ENCODE results near the gene MYO18A. TPM values are rescaled to one million over a fixed set of nuclear protein-coding genes. Genes with fewer than 3 reads are reported as not detected.

Gene MYO18A
- total RNA-seq, 1 donor from 2014 or later, result 59.5 TPM

DNA sequence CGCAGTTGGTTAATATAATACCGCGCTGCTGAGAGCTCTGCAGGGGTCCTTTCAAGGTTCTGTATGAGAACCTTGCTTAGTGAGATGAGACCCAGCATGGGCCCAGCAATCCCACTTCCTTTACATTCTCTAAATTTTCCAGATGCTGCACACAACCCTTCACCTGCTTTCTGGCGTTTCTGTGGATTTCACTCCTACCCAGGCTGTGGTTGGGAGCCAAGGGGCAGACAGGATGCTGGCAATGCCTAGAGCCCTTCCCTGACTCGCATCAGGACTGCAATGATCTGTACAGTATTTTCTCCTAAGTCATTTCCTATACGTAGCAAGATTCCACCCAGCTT lies 147.4 kb downstream of the MYO18A start:
- H3K9me3 ChIP-seq, result no peaks in the 10 kb centered on the region
- H3K27me3 ChIP-seq (ENCODE audit: low read depth), result peaks cover 5% of the 10 kb centered on the region
- intact Hi-C loops (cut with DNase I), result no loop called here
- ATAC-seq (no peak), DNase-seq (no peak)
- no peaks in the 10 kb centered on the region for H3K36me3 ChIP-seq
- H3K4me3 ChIP-seq, result no peak overlapping the region
- TF ChIP-seq, protein P1, sequence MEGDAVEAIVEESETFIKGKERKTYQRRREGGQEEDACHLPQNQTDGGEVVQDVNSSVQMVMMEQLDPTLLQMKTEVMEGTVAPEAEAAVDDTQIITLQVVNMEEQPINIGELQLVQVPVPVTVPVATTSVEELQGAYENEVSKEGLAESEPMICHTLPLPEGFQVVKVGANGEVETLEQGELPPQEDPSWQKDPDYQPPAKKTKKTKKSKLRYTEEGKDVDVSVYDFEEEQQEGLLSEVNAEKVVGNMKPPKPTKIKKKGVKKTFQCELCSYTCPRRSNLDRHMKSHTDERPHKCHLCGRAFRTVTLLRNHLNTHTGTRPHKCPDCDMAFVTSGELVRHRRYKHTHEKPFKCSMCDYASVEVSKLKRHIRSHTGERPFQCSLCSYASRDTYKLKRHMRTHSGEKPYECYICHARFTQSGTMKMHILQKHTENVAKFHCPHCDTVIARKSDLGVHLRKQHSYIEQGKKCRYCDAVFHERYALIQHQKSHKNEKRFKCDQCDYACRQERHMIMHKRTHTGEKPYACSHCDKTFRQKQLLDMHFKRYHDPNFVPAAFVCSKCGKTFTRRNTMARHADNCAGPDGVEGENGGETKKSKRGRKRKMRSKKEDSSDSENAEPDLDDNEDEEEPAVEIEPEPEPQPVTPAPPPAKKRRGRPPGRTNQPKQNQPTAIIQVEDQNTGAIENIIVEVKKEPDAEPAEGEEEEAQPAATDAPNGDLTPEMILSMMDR (IDR thresholded peaks at IDR 0.05), result no peak
- H3K4me1 ChIP-seq, result no peaks in the 10 kb centered on the region
- no peak overlapping the region for H3K27ac ChIP-seq

DNA sequence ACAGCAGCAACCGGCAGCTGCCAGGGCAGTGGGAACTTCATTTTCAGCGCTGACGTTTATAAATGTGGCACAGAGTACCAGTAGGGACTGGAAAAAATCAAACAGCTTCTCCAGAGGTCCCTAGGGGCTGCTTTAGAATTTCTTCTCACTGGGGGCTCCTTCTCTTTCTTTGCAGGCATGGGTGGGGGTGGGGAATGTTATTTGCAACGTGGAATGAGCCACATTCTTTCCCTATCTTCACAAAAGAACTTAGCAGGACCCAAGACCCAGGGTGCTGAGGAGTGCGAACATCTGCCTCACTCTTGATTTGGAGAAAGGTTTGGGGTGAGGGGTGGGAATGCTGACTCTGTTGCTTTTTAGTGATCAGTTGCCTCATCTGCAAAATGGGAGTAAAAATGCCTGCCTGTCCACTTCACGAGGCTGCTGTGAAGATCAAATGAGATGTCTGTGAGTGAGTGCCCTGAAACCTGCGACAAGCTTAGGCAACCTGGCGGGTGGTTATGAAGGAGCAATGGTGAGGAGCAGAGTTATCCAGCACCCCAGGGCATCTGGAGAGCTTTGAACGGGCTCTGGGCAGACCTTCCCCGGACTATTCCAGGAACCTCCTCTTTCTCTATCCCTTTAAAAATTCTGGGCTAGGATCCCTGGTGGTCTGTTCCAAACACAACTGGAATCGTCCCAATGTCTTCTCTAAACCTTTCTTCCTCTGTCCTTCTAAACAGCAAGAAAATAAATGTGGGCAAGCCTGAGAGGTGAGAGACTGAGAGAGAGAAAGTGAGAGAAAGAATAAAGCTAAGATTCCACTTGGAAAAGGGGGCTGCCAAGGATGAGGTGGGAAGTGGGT lies 148.0 kb downstream of the MYO18A start:
- ATAC-seq (no peak), DNase-seq (no peak)
- Histone ChIP-seq H3K36me3 (no peaks in the 10 kb centered on the region), H3K4me3 (no peak overlapping the region), H3K27me3 (ENCODE audit: low read depth) (peaks cover 5% of the 10 kb centered on the region), H3K27ac (no peak overlapping the region), H3K9me3 (no peaks in the 10 kb centered on the region), H3K4me1 (no peaks in the 10 kb centered on the region)
- intact Hi-C loops (cut with DNase I), result no loop called here
- TF ChIP-seq, protein P1 (IDR thresholded peaks at IDR 0.05), result no peak

DNA sequence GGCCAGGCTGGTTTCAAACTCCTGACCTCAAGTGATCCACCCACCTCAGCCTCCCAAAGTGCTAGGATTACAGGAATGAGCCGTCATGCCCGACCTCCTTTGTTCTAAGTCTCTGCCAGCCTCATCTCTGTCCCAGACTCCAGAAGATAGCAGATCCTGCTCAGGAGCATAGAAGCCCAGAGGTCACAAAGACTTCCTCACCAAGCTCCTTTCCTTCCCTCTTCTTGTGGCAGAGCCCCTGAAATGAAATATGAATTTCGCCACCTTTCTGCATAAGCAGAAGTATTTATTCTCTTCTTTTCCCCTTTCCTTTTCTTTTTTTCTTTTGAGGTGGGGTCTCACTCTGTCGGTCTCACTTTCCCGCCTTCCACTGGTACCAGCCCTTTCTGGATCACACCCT lies 148.7 kb downstream of the MYO18A start:
- H3K27ac ChIP-seq, result no peak overlapping the region
- H3K4me3 ChIP-seq, result no peak overlapping the region
- DNase-seq (no peak), ATAC-seq (no peak)
- no peaks in the 10 kb centered on the region for H3K4me1 ChIP-seq
- TF ChIP-seq, protein P1 (IDR thresholded peaks at IDR 0.05), result no peak
- intact Hi-C loops (cut with DNase I), result no loop called here
- no peaks in the 10 kb centered on the region for H3K9me3 ChIP-seq
- H3K36me3 ChIP-seq, result no peaks in the 10 kb centered on the region
- peaks cover 5% of the 10 kb centered on the region for H3K27me3 ChIP-seq (ENCODE audit: low read depth)

DNA sequence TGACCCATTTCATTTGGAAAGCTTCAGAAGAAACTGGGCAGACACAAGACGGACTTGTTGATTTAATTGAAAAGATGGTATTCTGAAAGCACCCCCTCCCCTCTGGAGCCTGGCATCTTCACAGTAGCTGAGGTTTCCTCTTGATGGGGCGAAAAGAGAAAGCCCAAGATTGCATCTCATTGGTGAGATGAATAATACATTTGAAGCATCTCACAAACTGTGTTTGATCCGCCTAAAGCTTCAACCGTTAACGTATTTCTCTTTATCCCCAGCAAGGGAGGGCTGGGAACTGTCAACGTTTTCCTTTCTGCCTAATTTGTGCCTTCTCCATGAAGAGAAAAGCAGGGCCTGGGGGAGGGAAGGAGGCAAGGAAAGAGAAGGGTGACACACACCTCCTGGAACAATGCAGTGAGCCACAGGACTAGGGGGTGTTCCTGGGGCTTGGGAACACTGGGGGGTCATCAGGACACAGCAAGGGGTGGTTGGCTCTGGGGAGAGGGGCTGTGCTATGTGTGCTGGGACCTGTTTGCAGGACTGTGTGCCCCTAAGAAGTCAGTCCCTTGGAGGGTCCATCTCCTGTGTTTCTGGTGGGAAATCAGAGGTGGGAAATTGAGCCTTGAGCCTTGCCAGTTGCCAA lies 155.8 kb downstream of the MYO18A start:
- Histone ChIP-seq H3K4me3 (no peak overlapping the region), H3K27me3 (ENCODE audit: low read depth) (peaks cover 32% of the 10 kb centered on the region), H3K27ac (no peak overlapping the region), H3K36me3 (no peaks in the 10 kb centered on the region), H3K4me1 (peaks cover 9% of the 10 kb centered on the region), H3K9me3 (no peaks in the 10 kb centered on the region)
- intact Hi-C loops (cut with DNase I), result no loop called here
- TF ChIP-seq, protein P1 (IDR thresholded peaks at IDR 0.05), result no peak
- ATAC-seq (no peak), DNase-seq (no peak)

DNA sequence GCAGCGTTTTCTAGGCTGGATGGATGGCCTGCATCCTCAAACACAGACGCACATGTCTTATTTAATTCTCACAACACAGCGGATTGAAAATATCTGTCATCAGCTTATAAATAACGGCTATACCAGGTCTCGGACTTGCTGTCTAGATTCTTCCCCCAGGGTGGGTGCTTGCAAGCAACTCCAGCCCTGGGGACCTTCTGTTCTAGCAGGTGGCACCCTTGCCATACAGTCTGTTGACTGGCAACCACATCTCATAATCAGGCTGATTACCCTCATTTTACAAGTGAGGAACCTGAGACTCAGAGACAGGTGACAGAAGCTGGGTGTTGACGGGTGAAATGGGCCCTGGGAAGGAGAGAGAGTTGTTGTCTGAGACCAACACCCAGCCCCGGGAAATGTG lies 158.1 kb downstream of the MYO18A start:
- Histone ChIP-seq H3K9me3 (no peaks in the 10 kb centered on the region), H3K4me3 (no peak overlapping the region), H3K27ac (no peak overlapping the region), H3K36me3 (no peaks in the 10 kb centered on the region), H3K27me3 (ENCODE audit: low read depth) (peaks cover 44% of the 10 kb centered on the region), H3K4me1 (peaks cover 10% of the 10 kb centered on the region)
- intact Hi-C loops (cut with DNase I), result no loop called here
- ATAC-seq (no peak), DNase-seq (no peak)
- TF ChIP-seq, protein P1 (IDR thresholded peaks at IDR 0.05), result no peak
